Stimulated activated naive B cell treated with anti-CD40 and anti-IgM and Interleukin-4, amounts not matched to agents 10 μg/mL and 1 μg/mL and 100 μg/mL, for 72 hours (primary cell): ENCODE measurements around the gene GGT6.

Source experiments
- ATAC-seq, 2 donors: fragments of 150-1000 bp; cut with Tn5 transposase; replicated peaks; 2 replicates each; pipeline ENCODE4 v1.10.0; 2021; ENCODE audit warnings: moderate library complexity in 1 of 2
- DNase-seq: peaks from one replicate; pipeline ENCODE4 v3.0.0; 2021
- H3K27ac Mint-ChIP-seq: one replicate; pipeline ENCODE4 v1.8.0; 2022; ENCODE audit warnings: mild to moderate bottlenecking, mixed read lengths
- H3K27me3 Mint-ChIP-seq, 2 donors: one replicate each; pipeline ENCODE4 v1.8.0; 2022; ENCODE audit warnings: mixed read lengths in 2 of 2
- H3K36me3 Mint-ChIP-seq, 2 donors: one replicate each; pipeline ENCODE4 v1.8.0; 2022; ENCODE audit warnings: mixed read lengths in 2 of 2, mild to moderate bottlenecking in 1 of 2
- H3K4me1 Mint-ChIP-seq, 2 donors: one replicate each; pipeline ENCODE4 v1.8.0; 2022; ENCODE audit warnings: mixed read lengths in 2 of 2, mild to moderate bottlenecking in 1 of 2
- H3K4me3 Mint-ChIP-seq, 2 donors: one replicate each; pipeline ENCODE4 v1.8.0; 2022; ENCODE audit warnings: mild to moderate bottlenecking in 2 of 2, mixed read lengths in 2 of 2, moderate library complexity in 1 of 2
- H3K9me3 Mint-ChIP-seq, 2 donors: one replicate each; pipeline ENCODE4 v1.8.0; 2022; ENCODE audit warnings: mixed read lengths in 2 of 2, mild to moderate bottlenecking in 1 of 2

The GGT6 gene

DNA sequence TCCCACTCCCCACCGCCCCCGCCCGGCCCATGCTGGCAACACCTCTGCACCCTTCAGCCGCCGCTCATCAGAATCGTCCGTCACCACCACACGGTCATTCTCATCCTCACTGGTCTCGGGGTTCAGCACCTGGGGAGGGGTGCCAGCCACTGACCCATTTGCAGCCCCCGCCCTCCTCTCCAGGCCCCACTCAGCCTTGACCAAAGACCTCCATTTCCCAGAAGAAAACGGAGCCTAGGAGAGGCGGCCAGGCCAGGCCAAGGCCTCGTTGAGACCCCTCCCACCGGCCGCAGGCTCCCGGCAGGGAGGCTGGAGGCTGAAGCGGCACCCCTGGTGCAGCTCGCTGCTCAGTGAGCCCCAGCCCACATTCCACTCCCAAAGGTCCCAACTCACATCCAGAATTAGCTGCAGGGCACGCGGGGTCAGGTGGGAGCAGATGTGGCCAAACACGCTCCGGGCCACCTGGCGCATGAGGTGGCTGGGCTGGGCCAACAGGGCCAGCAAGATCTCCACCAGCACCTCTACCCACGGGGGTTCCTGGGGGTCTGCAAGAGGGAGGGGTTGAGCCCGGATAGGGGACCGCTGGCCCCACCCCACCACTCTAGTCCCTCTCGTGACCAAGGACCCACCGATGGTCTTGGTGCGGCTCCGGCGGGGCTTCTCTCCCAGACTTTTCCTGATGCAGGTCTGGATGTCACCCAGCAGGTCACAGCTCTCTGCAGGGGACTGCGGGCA is 15.0 kb downstream of the GGT6 start:
- H3K9me3 Mint-ChIP-seq = no peaks in the 10 kb centered on the region
- no peak for DNase-seq
- H3K4me1 Mint-ChIP-seq = peaks cover 0 to 6% of the 10 kb centered on the region in 2 donors
- no peak overlapping the region for H3K4me3 Mint-ChIP-seq
- no peak for ATAC-seq
- peak overlapping the region; percentile 20 for H3K27ac Mint-ChIP-seq
- peaks cover 38 to 56% of the 10 kb centered on the region in 2 donors for H3K36me3 Mint-ChIP-seq
- no peaks in the 10 kb centered on the region for H3K27me3 Mint-ChIP-seq

DNA sequence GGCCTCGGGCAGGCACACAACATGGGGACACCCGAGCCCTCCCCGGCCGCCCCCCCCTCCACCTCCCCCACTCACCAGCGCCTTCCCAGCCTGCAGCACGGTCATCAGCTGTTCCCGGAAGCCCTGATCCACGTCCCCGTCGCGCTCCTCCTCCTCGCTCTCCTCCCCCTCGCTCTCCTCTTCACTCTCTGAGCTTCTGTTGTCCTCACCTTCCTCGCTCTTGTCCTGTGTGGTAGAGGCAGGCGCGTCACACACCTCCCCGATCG is 15.5 kb downstream of the GGT6 start:
- Mint-ChIP-seq H3K36me3 (peaks cover 35 to 53% of the 10 kb centered on the region in 2 donors), H3K27me3 (no peaks in the 10 kb centered on the region), H3K4me3 (no peak overlapping the region), H3K4me1 (peaks cover 0 to 6% of the 10 kb centered on the region in 2 donors), H3K9me3 (no peaks in the 10 kb centered on the region), H3K27ac (peak overlapping the region; percentile 20)
- DNase-seq (no peak), ATAC-seq (no peak)

DNA sequence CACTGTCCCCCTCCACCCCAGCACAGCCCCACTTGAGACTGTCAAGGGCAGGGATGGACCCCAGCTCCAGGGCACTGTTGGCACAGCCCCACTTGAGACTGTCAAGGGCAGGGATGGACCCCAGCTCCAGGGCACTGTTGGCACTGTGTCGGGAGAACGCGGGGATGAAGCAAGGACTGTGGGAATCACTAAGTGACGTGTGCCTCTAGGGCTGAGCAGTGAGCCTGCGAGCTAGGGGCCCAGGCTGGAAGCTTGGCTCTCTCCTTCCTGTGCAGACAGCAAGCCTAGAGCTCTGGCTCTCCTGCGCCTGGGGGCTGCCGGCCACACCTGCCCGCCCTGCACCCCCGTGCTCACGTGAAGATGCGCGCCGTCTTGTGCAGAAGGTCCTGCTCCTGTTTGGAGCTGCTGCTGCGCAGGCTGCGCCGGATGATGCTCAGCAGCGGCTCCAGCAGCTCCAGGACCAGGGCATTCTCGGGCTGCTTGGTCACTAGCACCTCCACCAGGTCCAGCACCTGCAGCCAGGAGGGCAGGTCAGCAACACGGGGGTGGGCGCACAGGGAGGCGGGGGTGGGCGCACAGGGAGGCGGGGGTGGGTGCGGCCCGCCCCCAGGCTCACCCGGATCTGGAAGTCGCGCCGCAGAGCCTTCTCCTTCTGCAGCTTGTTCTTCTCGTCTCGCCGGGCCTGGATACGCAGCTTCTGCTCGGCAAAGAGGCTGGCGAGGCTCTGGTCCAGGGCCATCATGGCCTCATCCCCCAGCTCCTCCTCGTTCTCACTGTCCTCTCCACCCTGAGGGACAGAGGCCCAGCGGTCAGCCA is 16.0 kb downstream of the GGT6 start:
- H3K9me3 Mint-ChIP-seq = no peaks in the 10 kb centered on the region
- ATAC-seq = no peak
- no peak overlapping the region for H3K27ac Mint-ChIP-seq
- no peaks in the 10 kb centered on the region for H3K27me3 Mint-ChIP-seq
- peaks cover 38 to 54% of the 10 kb centered on the region in 2 donors for H3K36me3 Mint-ChIP-seq
- peaks cover 0 to 8% of the 10 kb centered on the region in 2 donors for H3K4me1 Mint-ChIP-seq
- H3K4me3 Mint-ChIP-seq = no peak overlapping the region
- DNase-seq = no peak

DNA sequence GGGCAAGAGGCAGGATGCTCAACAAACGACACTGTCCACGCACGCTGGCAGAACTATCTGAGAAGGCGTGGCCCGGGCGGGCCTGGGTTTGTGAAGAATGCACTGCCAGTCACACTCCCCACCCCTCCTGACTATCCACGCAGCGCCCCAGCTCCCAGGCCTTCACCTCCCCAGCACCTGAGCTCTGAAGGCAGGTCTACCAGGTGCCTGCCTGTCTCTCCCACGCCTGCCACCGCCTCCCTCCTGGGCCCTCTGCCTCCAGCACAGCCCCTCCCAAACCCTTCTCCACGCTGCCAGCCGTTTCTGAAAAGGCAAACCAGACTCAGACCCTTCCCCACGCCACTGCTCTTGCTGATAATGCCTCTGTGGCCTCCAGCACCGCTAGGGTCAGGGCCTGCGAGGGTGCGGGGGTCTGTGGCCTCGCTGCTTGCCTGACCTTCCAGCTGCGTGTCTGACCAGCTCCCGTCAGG is 16.8 kb downstream of the GGT6 start:
- no peaks in the 10 kb centered on the region for H3K9me3 Mint-ChIP-seq
- H3K4me3 Mint-ChIP-seq = no peak overlapping the region
- H3K4me1 Mint-ChIP-seq = peaks cover 0 to 8% of the 10 kb centered on the region in 2 donors
- H3K27me3 Mint-ChIP-seq = no peaks in the 10 kb centered on the region
- no peak overlapping the region for H3K27ac Mint-ChIP-seq
- no peak for DNase-seq
- peaks cover 35 to 51% of the 10 kb centered on the region in 2 donors for H3K36me3 Mint-ChIP-seq
- ATAC-seq = no peak

DNA sequence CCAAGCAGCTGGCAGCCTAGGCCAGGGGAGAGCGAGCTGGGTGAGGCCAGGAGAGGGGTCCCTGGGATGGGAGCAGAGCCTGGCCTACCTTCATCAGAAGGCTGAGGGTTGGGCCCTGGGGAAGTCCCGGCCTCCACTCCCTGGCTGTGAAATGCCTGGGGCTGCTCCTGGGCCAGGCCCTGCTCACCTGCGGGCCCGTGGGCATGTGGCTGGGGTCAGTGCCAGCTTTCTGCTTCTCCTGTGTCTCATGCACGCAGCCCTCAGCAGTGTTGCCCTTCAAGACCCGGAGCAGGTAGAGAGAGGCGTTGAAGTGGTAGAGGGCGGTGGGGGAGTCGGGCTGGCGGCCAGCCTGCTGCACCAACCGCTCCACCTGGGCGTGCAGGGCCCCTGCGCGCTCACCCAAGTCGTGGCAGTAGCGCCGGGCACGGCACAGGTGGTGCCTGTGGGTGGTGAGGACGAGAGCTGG is 17.6 kb downstream of the GGT6 start:
- DNase-seq (no peak), ATAC-seq (no peak)
- Mint-ChIP-seq H3K4me3 (no peak overlapping the region), H3K27me3 (no peaks in the 10 kb centered on the region), H3K36me3 (peaks cover 34 to 49% of the 10 kb centered on the region in 2 donors), H3K4me1 (peaks cover 0 to 8% of the 10 kb centered on the region in 2 donors), H3K9me3 (no peaks in the 10 kb centered on the region), H3K27ac (no peak overlapping the region)

DNA sequence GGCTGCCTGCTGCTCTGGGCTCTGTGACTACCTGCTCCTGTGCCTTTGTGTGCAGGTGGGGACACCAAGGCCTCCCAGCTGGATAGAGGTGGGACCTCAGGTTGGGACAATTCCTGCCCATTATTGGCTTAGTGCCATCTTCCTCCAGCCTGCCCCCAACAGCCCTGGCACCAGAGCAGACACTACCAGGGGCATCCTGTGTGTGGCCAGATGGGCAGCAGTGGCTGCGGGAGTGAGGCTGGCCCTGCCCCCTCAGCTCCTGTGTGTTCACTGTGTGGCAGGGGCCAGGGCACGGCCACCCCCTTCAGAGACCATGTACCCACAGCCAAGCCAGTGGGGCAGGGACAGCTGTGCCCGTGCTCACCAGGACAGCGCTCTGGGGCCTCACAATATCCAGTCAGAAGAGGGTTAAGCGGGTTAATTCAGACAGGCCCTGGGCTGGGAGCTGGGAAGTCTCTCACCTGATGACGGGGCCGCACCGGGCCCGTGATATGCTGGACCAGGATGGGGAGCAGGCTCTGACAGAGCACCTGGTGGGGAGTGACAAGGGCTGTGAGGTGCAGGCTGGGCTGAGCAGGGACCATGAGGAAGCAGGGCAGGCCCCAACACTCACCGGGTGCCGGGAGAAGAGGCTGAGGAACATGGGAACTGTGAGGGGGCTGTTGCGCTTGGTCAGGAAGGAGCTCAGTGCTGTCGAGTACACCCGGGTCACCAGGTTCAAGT is 18.2 kb downstream of the GGT6 start:
- H3K4me1 Mint-ChIP-seq = peaks cover 0 to 8% of the 10 kb centered on the region in 2 donors
- no peak for ATAC-seq
- H3K27me3 Mint-ChIP-seq = no peaks in the 10 kb centered on the region
- no peak overlapping the region for H3K4me3 Mint-ChIP-seq
- H3K27ac Mint-ChIP-seq = no peak overlapping the region
- no peak for DNase-seq
- H3K36me3 Mint-ChIP-seq = peaks cover 38 to 49% of the 10 kb centered on the region in 2 donors
- H3K9me3 Mint-ChIP-seq = no peaks in the 10 kb centered on the region

DNA sequence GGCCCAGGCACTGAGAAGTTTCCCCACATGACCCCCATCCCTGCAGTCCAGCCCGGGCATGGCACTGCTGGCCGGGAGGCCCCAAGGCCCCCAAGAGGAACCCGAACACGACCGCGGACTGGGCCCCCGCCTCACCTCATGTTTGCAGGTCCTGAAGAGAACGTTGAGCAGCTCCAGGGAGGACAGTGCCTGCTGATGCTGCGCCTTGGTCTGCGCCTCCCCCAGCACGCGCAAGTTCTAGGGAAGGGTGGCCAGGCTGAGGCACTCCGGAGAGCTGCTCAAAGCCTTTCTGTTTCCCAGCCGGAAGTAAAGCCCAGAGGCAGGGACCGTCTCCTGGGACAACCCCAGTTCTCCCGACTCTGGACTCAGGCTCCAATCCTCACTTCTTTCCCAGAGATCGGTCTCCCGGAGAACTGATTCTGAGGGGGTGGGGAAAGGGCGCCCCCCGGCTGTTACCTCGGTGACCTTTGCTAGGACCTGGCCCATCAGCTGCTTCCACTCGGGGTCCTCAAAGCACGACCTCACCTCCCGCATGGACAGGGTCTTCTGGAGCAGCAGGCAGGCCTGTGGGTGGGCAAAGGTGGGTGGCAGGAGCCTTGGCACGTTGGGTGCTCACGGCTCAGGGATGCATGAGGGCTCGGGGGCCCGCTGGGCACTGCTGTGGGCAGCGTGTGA is 18.9 kb downstream of the GGT6 start:
- Mint-ChIP-seq H3K27me3 (no peaks in the 10 kb centered on the region), H3K9me3 (no peaks in the 10 kb centered on the region), H3K4me3 (no peak overlapping the region), H3K36me3 (peaks cover 36 to 48% of the 10 kb centered on the region in 2 donors), H3K4me1 (peaks cover 0 to 8% of the 10 kb centered on the region in 2 donors), H3K27ac (peak overlapping the region; percentile 87)
- no peak for DNase-seq
- no peak for ATAC-seq

DNA sequence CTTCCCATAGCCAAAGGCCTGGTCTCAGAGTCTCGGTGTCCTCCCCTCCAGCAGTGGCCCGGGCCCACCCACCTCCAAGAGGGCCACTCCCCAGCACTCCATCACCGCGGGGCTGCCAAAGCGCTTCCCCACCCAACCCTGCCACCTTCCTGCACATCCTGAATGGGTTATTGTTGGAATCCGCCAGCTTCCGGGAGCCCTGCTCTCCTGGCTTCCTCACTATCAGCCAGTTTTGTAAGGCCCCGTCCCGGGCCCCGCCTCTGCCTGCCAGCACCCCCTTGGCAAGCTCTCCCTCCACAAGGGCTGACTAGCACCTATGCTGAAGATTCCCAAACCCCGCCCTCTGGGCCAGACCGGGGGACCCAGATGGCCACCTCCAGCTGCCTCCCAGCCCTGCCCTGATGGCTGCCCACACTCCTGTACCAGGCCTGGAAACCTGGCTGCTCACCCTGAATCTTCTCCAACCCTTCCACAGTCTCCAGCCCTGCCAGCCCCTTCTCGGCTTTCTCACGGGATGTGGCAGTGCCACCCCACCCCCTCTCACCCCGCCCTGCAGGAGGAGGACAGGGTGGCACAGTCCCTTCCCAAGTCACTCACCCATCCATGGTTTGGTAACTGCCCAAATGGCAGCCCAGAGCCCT is 19.6 kb downstream of the GGT6 start:
- peaks cover 0 to 9% of the 10 kb centered on the region in 2 donors for H3K4me1 Mint-ChIP-seq
- H3K4me3 Mint-ChIP-seq = no peak overlapping the region
- ATAC-seq = no peak

DNA sequence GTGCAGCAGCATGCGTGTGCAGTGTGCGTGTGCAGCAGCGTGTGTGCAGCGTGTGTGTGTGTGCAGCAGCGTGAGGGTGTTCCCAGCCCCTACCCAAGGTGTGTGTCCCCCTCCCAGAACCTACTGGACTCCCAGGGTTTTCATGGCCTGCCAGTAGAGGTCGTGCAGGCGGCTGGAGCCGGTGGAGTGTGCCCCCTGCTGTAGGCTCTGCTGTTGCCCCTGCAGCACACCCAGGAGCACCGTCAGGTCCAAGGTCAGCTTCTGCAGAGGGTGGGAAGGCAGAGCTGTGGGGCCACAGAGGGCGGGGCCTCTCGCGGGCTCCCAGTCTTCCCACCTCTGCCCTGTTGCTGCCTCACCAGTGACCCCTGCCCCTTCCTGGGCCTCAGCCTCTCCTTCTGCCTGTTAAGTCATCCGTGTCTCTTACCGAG is 20.1 kb downstream of the GGT6 start:
- Mint-ChIP-seq H3K27ac (no peak overlapping the region), H3K9me3 (no peaks in the 10 kb centered on the region), H3K4me3 (no peak overlapping the region), H3K4me1 (peaks cover 0 to 9% of the 10 kb centered on the region in 2 donors), H3K27me3 (no peaks in the 10 kb centered on the region), H3K36me3 (peaks cover 39 to 53% of the 10 kb centered on the region in 2 donors)
- no peak for ATAC-seq
- DNase-seq = no peak

More for the DNA sequence above, 19.6 kb downstream of the GGT6 start:
- Mint-ChIP-seq H3K27ac (peak overlapping the region; percentile 87), H3K9me3 (no peaks in the 10 kb centered on the region), H3K27me3 (no peaks in the 10 kb centered on the region), H3K36me3 (peaks cover 36 to 50% of the 10 kb centered on the region in 2 donors)
- DNase-seq = no peak

DNA sequence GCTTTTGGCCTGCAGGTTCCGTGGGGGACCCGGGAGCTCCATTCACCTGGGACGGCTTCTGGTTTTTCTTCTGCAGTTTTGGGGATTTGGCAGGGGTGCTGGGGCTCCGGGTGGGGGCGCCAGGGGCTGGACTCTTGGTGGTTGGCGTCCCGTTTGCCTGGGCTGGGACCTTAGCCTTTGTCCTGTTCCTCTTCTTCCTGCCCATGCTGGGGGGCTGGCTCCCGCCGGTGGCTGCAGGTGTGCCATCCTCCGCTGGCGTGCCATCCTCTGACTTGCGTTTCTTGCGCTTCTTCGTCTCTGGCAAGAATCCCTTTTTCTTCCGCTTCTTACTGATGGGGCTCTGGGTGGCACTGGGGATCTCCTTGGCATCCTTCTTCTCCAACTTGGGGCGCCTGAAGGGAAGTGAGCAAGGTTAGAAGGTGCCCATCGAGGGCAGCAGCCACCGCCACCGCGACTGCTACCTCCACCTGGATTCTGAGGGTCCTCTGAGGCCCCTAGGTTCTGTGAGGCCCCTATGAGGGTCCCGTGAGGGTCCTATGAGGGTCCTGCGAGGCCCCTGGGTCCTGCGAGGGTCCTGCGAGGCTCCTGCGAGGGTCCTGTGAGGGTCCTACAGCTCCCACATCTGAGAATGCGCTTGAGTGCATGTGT is 20.7 kb downstream of the GGT6 start:
- no peaks in the 10 kb centered on the region for H3K27me3 Mint-ChIP-seq
- no peak for DNase-seq
- H3K27ac Mint-ChIP-seq = no peak overlapping the region
- H3K9me3 Mint-ChIP-seq = no peaks in the 10 kb centered on the region
- peaks cover 39 to 49% of the 10 kb centered on the region in 2 donors for H3K36me3 Mint-ChIP-seq
- H3K4me1 Mint-ChIP-seq = peaks cover 0 to 9% of the 10 kb centered on the region in 2 donors
- H3K4me3 Mint-ChIP-seq = no peak overlapping the region
- no peak for ATAC-seq

DNA sequence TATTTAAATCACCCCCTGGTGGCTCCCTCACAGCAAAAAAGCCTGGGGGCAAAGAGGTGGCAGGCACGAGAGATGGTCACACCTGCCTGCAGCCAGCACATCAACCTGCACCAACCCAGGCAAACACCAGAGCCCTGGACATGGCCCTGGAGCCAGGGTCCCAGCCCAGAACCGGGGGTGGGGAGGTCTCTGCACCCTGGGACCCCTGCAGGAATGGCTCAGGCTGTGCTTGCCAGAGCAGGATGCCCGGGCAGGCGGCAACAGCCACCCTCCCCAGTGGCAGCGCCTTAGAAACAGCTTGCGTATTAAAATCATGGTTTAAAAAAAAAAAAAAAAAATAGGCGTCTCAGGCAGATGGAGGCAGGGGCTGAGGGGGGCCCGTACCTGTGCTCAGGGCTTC is 21.4 kb downstream of the GGT6 start:
- H3K9me3 Mint-ChIP-seq = no peaks in the 10 kb centered on the region
- peaks cover 39 to 48% of the 10 kb centered on the region in 2 donors for H3K36me3 Mint-ChIP-seq
- no peak for DNase-seq
- peaks cover 6% of the 10 kb centered on the region in 2 donors for H3K27me3 Mint-ChIP-seq
- H3K4me3 Mint-ChIP-seq = no peak overlapping the region
- H3K27ac Mint-ChIP-seq = no peak overlapping the region
- ATAC-seq = no peak
- peaks cover 0 to 9% of the 10 kb centered on the region in 2 donors for H3K4me1 Mint-ChIP-seq

DNA sequence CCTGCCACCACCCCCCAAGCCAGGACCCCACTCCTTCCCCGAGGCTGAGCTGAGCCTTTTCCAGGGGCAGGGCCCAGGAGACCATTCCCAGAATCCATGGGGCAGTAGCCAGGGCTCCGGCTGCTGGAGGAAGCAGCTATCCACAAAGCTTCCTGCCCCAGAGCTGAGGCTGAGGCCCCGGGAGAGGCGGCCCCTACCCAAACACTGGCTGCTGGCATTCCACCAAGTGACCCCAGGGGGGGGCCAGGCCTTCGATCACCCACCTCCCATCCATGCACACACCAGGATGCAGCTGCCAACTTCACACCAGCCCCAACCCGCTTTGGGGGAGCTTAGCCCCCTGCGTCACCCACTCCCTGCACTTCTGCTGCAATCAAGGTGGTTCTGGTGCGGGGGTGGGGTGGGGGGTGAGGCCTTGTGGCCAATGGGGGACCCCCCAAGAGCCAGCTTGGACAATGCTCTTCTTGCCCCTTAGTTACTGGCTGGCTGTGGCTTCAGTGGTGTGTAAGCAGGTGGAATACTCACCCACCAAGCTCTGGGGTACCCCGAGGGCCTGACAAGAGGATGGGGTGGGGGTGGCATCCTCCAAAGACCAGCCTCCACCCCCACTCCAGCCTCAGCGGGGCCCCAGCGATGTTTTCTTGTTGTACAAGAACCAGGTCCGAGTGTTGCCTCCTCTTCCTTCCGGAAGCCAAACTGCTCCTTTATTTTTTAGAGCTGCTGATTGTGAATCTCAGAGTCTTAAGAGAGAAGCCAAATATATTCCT is 22.0 kb downstream of the GGT6 start:
- Mint-ChIP-seq H3K9me3 (no peaks in the 10 kb centered on the region), H3K27me3 (peaks cover 6 to 9% of the 10 kb centered on the region in 2 donors), H3K4me3 (no peak overlapping the region), H3K27ac (no peak overlapping the region), H3K4me1 (peaks cover 0 to 9% of the 10 kb centered on the region in 2 donors), H3K36me3 (peaks cover 35 to 44% of the 10 kb centered on the region in 2 donors)
- ATAC-seq = no peak
- DNase-seq = no peak
